ENCODE results near the gene TP53I13. TPM values are rescaled to one million over a fixed set of nuclear protein-coding genes. Genes with fewer than 3 reads are reported as not detected.
"Not testable (repeated sequence)": the region's sequence is repeated elsewhere in the genome, so short reads cannot be mapped to it uniquely, and the experiment has no call there.

The TP53I13 gene
- total and polyA plus RNA-seq, 4 donors, result 24.2 to 126 (median 61.4) TPM

- Histone ChIP-seq H3K4me1 (ENCODE audit: control insufficient read depth in 5 of 5, insufficient read depth in 5 of 5, low read length in 5 of 5) (peaks cover 0 to 24% (median 5%) of the 10 kb centered on the region in 5 donors), H3K9me3 (ENCODE audit: control insufficient read depth in 4 of 4, insufficient read depth in 3 of 4, low read length in 3 of 4) (no peaks in the 10 kb centered on the region), H3K27me3 (ENCODE audit: control insufficient read depth in 3 of 3, insufficient read depth in 3 of 3, low read length in 2 of 3) (no peaks in the 10 kb centered on the region), H3K4me3 (no peak overlapping the region), H3K9ac (ENCODE audit: insufficient read depth in 1 of 2, low read length in 2 of 2) (no peak overlapping the region), H3K36me3 (ENCODE audit: control insufficient read depth in 4 of 4, insufficient read depth in 4 of 4, low read length in 4 of 4) (peaks cover 0 to 2% (median 0%) of the 10 kb centered on the region in 4 donors), H3K27ac (ENCODE audit: low read depth in 1 of 2, low read length in 1 of 2) (no peak overlapping the region)
- DNase-seq (no peak), ATAC-seq (ENCODE audit: insufficient read depth, low FRiP score) (no peak)
- TF ChIP-seq CTCF (IDR thresholded peaks at IDR 0.05; ENCODE audit: control extremely low read depth, extremely low read depth), result no peak
These were observed 10.8 kb upstream of the TP53I13 start for GRCh38 chr17:29557739-29558116.

GRCh38 chr17:29558139-29558538 is 10.4 kb upstream of the TP53I13 start:
- 95 to 96% methylated on average over 5 of the region's 5 CpGs for WGBS, 2 donors
- H3K27ac ChIP-seq (ENCODE audit: low read depth in 1 of 2, low read length in 1 of 2); H3K27me3 ChIP-seq (ENCODE audit: control insufficient read depth in 3 of 3, insufficient read depth in 3 of 3, low read length in 2 of 3); H3K9me3 ChIP-seq (ENCODE audit: control insufficient read depth in 4 of 4, insufficient read depth in 3 of 4, low read length in 3 of 4); H3K36me3 ChIP-seq (ENCODE audit: control insufficient read depth in 4 of 4, insufficient read depth in 4 of 4, low read length in 4 of 4); ATAC-seq (ENCODE audit: insufficient read depth, low FRiP score); H3K4me3 ChIP-seq; DNase-seq; H3K9ac ChIP-seq (ENCODE audit: insufficient read depth in 1 of 2, low read length in 2 of 2): not testable (repeated sequence)
- H3K4me1 ChIP-seq (ENCODE audit: control insufficient read depth in 5 of 5, insufficient read depth in 5 of 5, low read length in 5 of 5), result peaks cover 0 to 24% (median 5%) of the 10 kb centered on the region in 5 donors

- no peaks in the 10 kb centered on the region for H3K9me3 ChIP-seq (ENCODE audit: control insufficient read depth in 4 of 4, insufficient read depth in 3 of 4, low read length in 3 of 4)
- no peak overlapping the region for H3K27ac ChIP-seq (ENCODE audit: low read depth in 1 of 2, low read length in 1 of 2)
- H3K36me3 ChIP-seq (ENCODE audit: control insufficient read depth in 4 of 4, insufficient read depth in 4 of 4, low read length in 4 of 4), result peaks cover 0 to 2% (median 0%) of the 10 kb centered on the region in 4 donors
- H3K27me3 ChIP-seq (ENCODE audit: control insufficient read depth in 3 of 3, insufficient read depth in 3 of 3, low read length in 2 of 3), result peaks cover 0 to under 1% (median 0%) of the 10 kb centered on the region in 3 donors
- no peak for TF ChIP-seq CTCF (IDR thresholded peaks at IDR 0.05; ENCODE audit: control extremely low read depth, extremely low read depth)
- no peak overlapping the region for H3K4me3 ChIP-seq
- H3K9ac ChIP-seq (ENCODE audit: insufficient read depth in 1 of 2, low read length in 2 of 2), result no peak overlapping the region
- WGBS, 2 donors, result 80 to 87% methylated on average over 2 of the region's 2 CpGs
- H3K4me1 ChIP-seq (ENCODE audit: control insufficient read depth in 5 of 5, insufficient read depth in 5 of 5, low read length in 5 of 5), result peaks cover 0 to 24% (median 5%) of the 10 kb centered on the region in 5 donors
- ATAC-seq (ENCODE audit: insufficient read depth, low FRiP score), result no peak
- DNase-seq, result no peak
These were observed 8.9 kb upstream of the TP53I13 start for GRCh38 chr17:29559640-29560039.

GRCh38 chr17:29560316-29560715 is 8.2 kb upstream of the TP53I13 start:
- Histone ChIP-seq H3K27ac (ENCODE audit: low read depth in 1 of 2, low read length in 1 of 2) (no peak overlapping the region), H3K9ac (ENCODE audit: insufficient read depth in 1 of 2, low read length in 2 of 2) (no peak overlapping the region)
- no peak for ATAC-seq (ENCODE audit: insufficient read depth, low FRiP score)

More at GRCh38 chr17:29560316-29560715, 8.2 kb upstream of the TP53I13 start:
- Histone ChIP-seq H3K36me3 (ENCODE audit: control insufficient read depth in 4 of 4, insufficient read depth in 4 of 4, low read length in 4 of 4) (peaks cover 0 to 2% (median 0%) of the 10 kb centered on the region in 4 donors), H3K27me3 (ENCODE audit: control insufficient read depth in 3 of 3, insufficient read depth in 3 of 3, low read length in 2 of 3) (peaks cover 0 to 3% (median under 1%) of the 10 kb centered on the region in 3 donors), H3K4me1 (ENCODE audit: control insufficient read depth in 5 of 5, insufficient read depth in 5 of 5, low read length in 5 of 5) (peaks cover 0 to 24% (median 5%) of the 10 kb centered on the region in 5 donors), H3K9me3 (ENCODE audit: control insufficient read depth in 4 of 4, insufficient read depth in 3 of 4, low read length in 3 of 4) (no peaks in the 10 kb centered on the region), H3K4me3 (no peak overlapping the region)
- TF ChIP-seq CTCF (IDR thresholded peaks at IDR 0.05; ENCODE audit: control extremely low read depth, extremely low read depth), result no peak
- 33 to 76% methylated on average over 6 of the region's 6 CpGs for WGBS, 2 donors
- no peak for DNase-seq

Data from lung (tissue), 12 donors.